Esophagus muscularis mucosa (tissue), 4 donors: Measurements from ENCODE around the gene SLC35A4.

Experiments
- CTCF ChIP-seq, 3 experiments: fragments of 200-600 bp in 2 of 3; fragments of 450-650 bp in 1 of 3; sonication (generic) in 2 of 3; IDR thresholded peaks; one replicate each; pipeline ENCODE4 v1.5.1; 2017 to 2019; ENCODE audit warnings: antibody characterized with exemption in 3 of 3, mild to moderate bottlenecking in 2 of 3, moderate library complexity in 1 of 3
- EP300 ChIP-seq: sonication (generic); formaldehyde crosslinking; IDR thresholded peaks from one replicate; pipeline ENCODE4 v1.6.1; 2017; ENCODE audit warnings: antibody characterized with exemption
- POLR2A ChIP-seq: fragments of 450-650 bp; IDR thresholded peaks from one replicate; pipeline ENCODE4 v1.6.1; 2017; ENCODE audit warnings: antibody characterized with exemption, moderate library complexity, mild to moderate bottlenecking, low read depth

GRCh38 chr5:140563596-140563995, 1.0 kb upstream of the SLC35A4 start:
- TF ChIP-seq CTCF (IDR thresholded peaks at IDR 0.05) = no peak
- no peak for TF ChIP-seq POLR2A
- TF ChIP-seq EP300 = no peak
